H1 (cell line): ENCODE results near the gene DBP. TPM values are rescaled to one million over a fixed set of nuclear protein-coding genes. Genes with fewer than 3 reads are reported as not detected.
A peak's percentile ranks its signal among the peaks of the same experiment; 100 is the strongest.

ENCODE experiments used
- CTCF ChIA-PET: fragments of 300-600 bp; sonication (Branson Sonifier 250); formaldehyde crosslinking; loops from one replicate; lab custom pipeline; 2021; ENCODE audit not compliant: partially characterized antibody; lab: Charles Lee
- POLR2A ChIA-PET: fragments of 300-600 bp; sonication (Branson Sonifier 250); formaldehyde crosslinking; loops from one replicate; lab custom pipeline; 2021; ENCODE audit warnings: inconsistent platforms; ENCODE audit not compliant: partially characterized antibody; lab: Charles Lee
- DNase-seq, 2 experiments: peaks; one replicate each; pipeline versions ENCODE4 v3.0.0 to v3.0.0-alpha.2; 2010 to 2022; ENCODE audit warnings: low spot score in 2 of 2, low read depth in 1 of 2, mixed read lengths in 1 of 2
- FAIRE-seq: peaks from 2 replicates; lab custom pipeline; 2011; peaks lifted over from hg19 to GRCh38; lab: Jason Lieb, UNC
- H2AFZ ChIP-seq: 2 replicates; pipeline ENCODE4 v1.8.1; 2012; ENCODE audit warnings: low read length, inconsistent platforms
- H2AK5ac ChIP-seq: 2 replicates; pipeline ENCODE4 v1.6.1; 2013; ENCODE audit warnings: low read depth, low read length
- H2BK120ac ChIP-seq: replicated peaks from 2 replicates; pipeline ENCODE3; 2013; ENCODE audit warnings: low read depth, low read length, inconsistent platforms
- H2BK12ac ChIP-seq: 2 replicates; pipeline ENCODE4 v1.6.1; 2013; ENCODE audit warnings: low read depth, low read length
- H2BK15ac ChIP-seq: 2 replicates; pipeline ENCODE4 v1.6.1; 2013; ENCODE audit warnings: low read length
- H2BK20ac ChIP-seq: 2 replicates; pipeline ENCODE4 v1.6.1; 2013; ENCODE audit warnings: low read length
- H2BK5ac ChIP-seq: 2 replicates; pipeline ENCODE4 v1.6.1; 2013; ENCODE audit warnings: low read depth, low read length
- H3K14ac ChIP-seq: 2 replicates; pipeline ENCODE4 v1.6.1; 2013; ENCODE audit warnings: inconsistent platforms; ENCODE audit not compliant: insufficient read length
- H3K18ac ChIP-seq: 2 replicates; pipeline ENCODE4 v1.6.1; 2013; ENCODE audit warnings: low read length; ENCODE audit errors: extremely low read depth
- H3K23ac ChIP-seq: 2 replicates; pipeline ENCODE4 v1.6.1; 2013; ENCODE audit warnings: inconsistent platforms; ENCODE audit not compliant: insufficient read length
- H3K23me2 ChIP-seq: 2 replicates; pipeline ENCODE4 v1.6.1; 2013; ENCODE audit warnings: low read depth, low read length
- H3K27ac ChIP-seq: 2 replicates; pipeline ENCODE4 v1.6.1; 2011; ENCODE audit warnings: low read depth, low read length, inconsistent platforms
- H3K27me3 ChIP-seq, 4 experiments: replicated peaks in 1 of 4; 1 replicate in 1 of 4; 2 replicates in 3 of 4; pipeline versions ENCODE4 v1.6.1 to v1.8.1; 2011 to 2013; ENCODE audit warnings: low read length in 3 of 4, mild to moderate bottlenecking in 3 of 4, inconsistent platforms in 2 of 4, mixed read lengths in 2 of 4, moderate library complexity in 1 of 4; ENCODE audit not compliant: control insufficient read depth in 3 of 4, insufficient read depth in 3 of 4; ENCODE audit errors: extremely low read depth in 1 of 4
- H3K36me3 ChIP-seq, 4 experiments: 2 replicates each; pipeline versions ENCODE4 v1.6.1 to v1.8.1; 2011 to 2013; ENCODE audit warnings: mild to moderate bottlenecking in 4 of 4, low read length in 3 of 4, moderate library complexity in 2 of 4, control low read depth in 1 of 4, inconsistent platforms in 1 of 4; ENCODE audit not compliant: insufficient read depth in 4 of 4, control insufficient read depth in 2 of 4
- H3K4ac ChIP-seq: replicated peaks from 2 replicates; pipeline ENCODE3; 2013; ENCODE audit warnings: low read length, low read depth, mixed read lengths, inconsistent platforms; ENCODE audit not compliant: insufficient read length
- H3K4me1 ChIP-seq, 4 experiments: replicated peaks in 1 of 4; 1 replicate in 1 of 4; 2 replicates in 3 of 4; pipeline versions ENCODE4 v1.6.1 to v1.8.1; 2011 to 2013; ENCODE audit warnings: low read length in 3 of 4, inconsistent platforms in 2 of 4, mixed read lengths in 1 of 4; ENCODE audit not compliant: insufficient read depth in 4 of 4, control insufficient read depth in 3 of 4
- H3K4me2 ChIP-seq, 2 experiments: 2 replicates each; pipeline versions ENCODE4 v1.6.1 to v1.8.1; 2011 to 2013; ENCODE audit warnings: low read depth in 2 of 2, low read length in 2 of 2, control low read depth in 1 of 2, inconsistent platforms in 1 of 2, mild to moderate bottlenecking in 1 of 2; ENCODE audit not compliant: insufficient read depth in 1 of 2
- H3K4me3 ChIP-seq, 4 experiments: fragments of 200-600, 300-600 bp in 1 of 4; sonication (generic), shearing (Covaris generic), sonication (Bioruptor Twin) in 1 of 4; 2 replicates each; pipeline versions ENCODE4 v1.5.1 to v1.8.1; 2011 to 2016; ENCODE audit warnings: low read length in 4 of 4, low read depth in 3 of 4, control low read depth in 2 of 4, inconsistent platforms in 2 of 4, mild to moderate bottlenecking in 2 of 4, mixed read lengths in 1 of 4, moderate library complexity in 1 of 4; ENCODE audit not compliant: insufficient read depth in 2 of 4; ENCODE audit errors: extremely low read depth in 1 of 4
- H3K56ac ChIP-seq: replicated peaks from 2 replicates; pipeline ENCODE3; 2013; ENCODE audit warnings: low read depth, mild to moderate bottlenecking, mixed read lengths, low read length, inconsistent platforms; ENCODE audit not compliant: insufficient read length
- H3K79me1 ChIP-seq: 2 replicates; pipeline ENCODE4 v1.6.1; 2013; ENCODE audit warnings: low read depth, low read length, control low read depth
- H3K79me2 ChIP-seq, 2 experiments: 2 replicates each; pipeline versions ENCODE4 v1.6.1 to v1.8.1; 2012 to 2013; ENCODE audit warnings: low read length in 2 of 2, mild to moderate bottlenecking in 2 of 2, inconsistent platforms in 1 of 2; ENCODE audit not compliant: insufficient read depth in 2 of 2, control insufficient read depth in 1 of 2
- H3K9ac ChIP-seq, 4 experiments: replicated peaks in 1 of 4; 1 replicate in 1 of 4; 2 replicates in 3 of 4; pipeline versions ENCODE4 v1.6.1 to v1.8.1; 2011 to 2013; ENCODE audit warnings: low read depth in 3 of 4, low read length in 3 of 4, control low read depth in 2 of 4, mild to moderate bottlenecking in 2 of 4, moderate library complexity in 2 of 4, inconsistent platforms in 1 of 4; ENCODE audit errors: extremely low read depth in 1 of 4
- H3K9me3 ChIP-seq, 2 experiments: 2 replicates each; pipeline versions ENCODE4 v1.6.1 to v1.8.1; 2012 to 2013; ENCODE audit warnings: mild to moderate bottlenecking in 2 of 2, moderate library complexity in 2 of 2, control low read depth in 1 of 2, inconsistent platforms in 1 of 2, low read depth in 1 of 2, low read length in 1 of 2, mixed read lengths in 1 of 2; ENCODE audit not compliant: insufficient read depth in 2 of 2
- H4K20me1 ChIP-seq, 2 experiments: replicated peaks in 1 of 2; 2 replicates each; pipeline versions ENCODE3 to v1.8.1; 2011 to 2013; ENCODE audit warnings: inconsistent platforms in 2 of 2, low read length in 2 of 2, mild to moderate bottlenecking in 1 of 2; ENCODE audit not compliant: insufficient read depth in 2 of 2, control insufficient read depth in 1 of 2
- H4K5ac ChIP-seq: 2 replicates; pipeline ENCODE4 v1.6.1; 2013; ENCODE audit warnings: low read length, low read depth, mixed read lengths, inconsistent platforms; ENCODE audit not compliant: insufficient read length
- H4K8ac ChIP-seq: 2 replicates; pipeline ENCODE4 v1.8.0; 2013; ENCODE audit warnings: mild to moderate bottlenecking, moderate library complexity, low read length, inconsistent platforms; ENCODE audit not compliant: insufficient read depth; ENCODE audit errors: extremely low read depth
- H4K91ac ChIP-seq: replicated peaks from 2 replicates; pipeline ENCODE3; 2013; ENCODE audit warnings: low read length, mixed read lengths, inconsistent platforms; ENCODE audit not compliant: insufficient read length
- BRCA1 ChIP-seq: IDR thresholded peaks from 2 replicates; pipeline ENCODE4 v1.6.1; 2012; ENCODE audit warnings: low read depth, low read length, improper control_type of control experiment
- CHD1 ChIP-seq: IDR thresholded peaks from 2 replicates; pipeline ENCODE4 v1.6.1; 2012; ENCODE audit warnings: low read depth, low read length, improper control_type of control experiment
- CREB1 ChIP-seq: IDR thresholded peaks from 2 replicates; pipeline ENCODE4 v1.6.1; 2012; ENCODE audit warnings: inconsistent platforms
- CTBP2 ChIP-seq: IDR thresholded peaks from 2 replicates; pipeline ENCODE4 v1.7.0; 2011; ENCODE audit warnings: borderline replicate concordance, mild to moderate bottlenecking, moderate library complexity, mixed read lengths, low read length; ENCODE audit not compliant: insufficient read depth, insufficient read length
- CTCF ChIP-seq, 3 experiments: IDR thresholded peaks; 1 replicate in 2 of 3; 2 replicates in 1 of 3; pipeline versions ENCODE4 v1.5.1 to v1.6.1; 2011; ENCODE audit warnings: low read length in 3 of 3, mild to moderate bottlenecking in 3 of 3, inconsistent platforms in 2 of 3, low read depth in 1 of 3, moderate library complexity in 1 of 3; ENCODE audit not compliant: insufficient read depth in 1 of 3; ENCODE audit errors: control extremely low read depth in 1 of 3
- E2F6 ChIP-seq: IDR thresholded peaks from 2 replicates; pipeline ENCODE4 v1.6.1; 2012; ENCODE audit warnings: inconsistent platforms
- EP300 ChIP-seq, 2 experiments: IDR thresholded peaks; 1 replicate in 1 of 2; 2 replicates in 1 of 2; pipeline ENCODE4 v1.6.1; 2011 to 2012; ENCODE audit warnings: low read depth in 2 of 2, low read length in 2 of 2, mild to moderate bottlenecking in 2 of 2, borderline replicate concordance in 1 of 2, inconsistent platforms in 1 of 2, moderate library complexity in 1 of 2
- HDAC6 ChIP-seq: IDR thresholded peaks from one replicate; pipeline ENCODE4 v1.7.1; 2012; ENCODE audit warnings: low read depth, mild to moderate bottlenecking, inconsistent platforms, low read length, moderate library complexity
- POU5F1 ChIP-seq: IDR thresholded peaks from 2 replicates; pipeline ENCODE4 v1.6.1; 2011; ENCODE audit warnings: low read depth, mild to moderate bottlenecking, low read length, moderate library complexity
- RFX5 ChIP-seq: IDR thresholded peaks from 2 replicates; pipeline ENCODE4 v1.6.1; 2011; ENCODE audit warnings: low read depth, low read length, improper control_type of control experiment, borderline replicate concordance
- SIRT6 ChIP-seq: IDR thresholded peaks from one replicate; pipeline ENCODE4 v1.7.1; 2012; ENCODE audit warnings: low read length, inconsistent platforms
- WGBS, 2 experiments: shearing (Covaris generic) in 1 of 2; methylation state at CpG; one replicate each; pipeline versions ENCODE4 v1.1.6 to v1.1.7; 2013 to 2015; ENCODE audit warnings: low lambda C conversion rate in 2 of 2, mixed read lengths in 2 of 2, inconsistent platforms in 1 of 2, low coverage in 1 of 2, missing lambda C conversion rate in 1 of 2; ENCODE audit not compliant: insufficient replicate concordance in 2 of 2, insufficient coverage in 1 of 2, insufficient read length in 1 of 2; ENCODE audit errors: extremely low coverage in 1 of 2, missing lambda C conversion rate in 1 of 2; 5-methylcytosine and 5-hydroxymethylcytosine counted together
- polyA plus RNA-seq, 7 experiments: library from polyadenylated mRNA; depleted of rRNA in 3 of 7; stranded (reverse) in 5 of 7; unstranded in 2 of 7; fragments of >200 nt in 5 of 7; fragments of 200-250 nt in 2 of 7; gene quantifications; 1 replicate in 5 of 7; 2 replicates in 1 of 7; 4 replicates in 1 of 7; pipeline versions ENCODE4 v1.2.1 to v1.2.3, GENCODE V29; 2011 to 2013; ENCODE audit warnings: missing spikeins in 2 of 7, mixed read lengths in 2 of 7
- total RNA-seq: library from RNA; stranded (reverse); fragmentation: NEBNext Ultra II Directional; extraction: Animal tissue kit (Norgen Biotek cat#: 25700); gene quantifications from 2 replicates; pipeline ENCODE4 v1.2.1, GENCODE V29; 2021

Gene DBP
- total and polyA plus RNA-seq, 2 of the 8 experiments (the other 6 are each of a cell fraction or from before 2014, with no cell fraction given): 7.5 to 8.3 TPM

- Histone ChIP-seq H3K18ac (no peak overlapping the region), H3K27ac (no peak overlapping the region), H3K23ac (no peak overlapping the region), H4K20me1 (peaks cover 2% of the 10 kb centered on the region in 2 experiments), H2AK5ac (no peak overlapping the region), H3K14ac (no peak overlapping the region), H3K27me3 (no peaks in the 10 kb centered on the region), H2BK12ac (no peak overlapping the region), H3K79me2 (no peaks in the 10 kb centered on the region), H2BK120ac (no peak overlapping the region), H2BK20ac (no peak overlapping the region), H3K9ac (no peak overlapping the region), H4K5ac (no peak overlapping the region), H3K56ac (no peak overlapping the region), H3K4me1 (no peaks in the 10 kb centered on the region), H2BK5ac (no peak overlapping the region), H4K8ac (peak overlapping the region; percentile 79; the same call in 1 of the 2 replicates), H3K79me1 (no peaks in the 10 kb centered on the region), H3K9me3 (no peaks in the 10 kb centered on the region), H3K36me3 (no peaks in the 10 kb centered on the region), H4K91ac (no peak overlapping the region), H3K23me2 (no peaks in the 10 kb centered on the region; the same call in 1 of the 2 replicates), H2AFZ (no peak overlapping the region), H2BK15ac (no peak overlapping the region), H3K4me3 (no peak overlapping the region), H3K4me2 (no peak overlapping the region), H3K4ac (no peak overlapping the region)
- DNase-seq (no peak), FAIRE-seq (no peak)
- CTCF ChIA-PET: interaction anchor here (0.6 to 1.4 kb wide), 3 partner anchors 114 to 935 kb away, joined by 3 to 4 read pairs (median 4); no protein-coding TSS in a partner anchor
- POLR2A ChIA-PET: interaction anchor here (27.0 kb wide), 1 partner anchor 19 kb away, joined by 788 read pairs; the partner anchor contains the start of genes DBP, FAM83E, RPL18 and SPHK2
- 93% methylated on average over 39 of the region's 39 CpGs; no CpG with 5 or more reads in 1 of the 2 experiments for WGBS, 2 experiments
- TF ChIP-seq EP300 (IDR thresholded peaks at IDR 0.05; ENCODE audit: borderline replicate concordance in 1 of 2, low read depth in 2 of 2, low read length in 2 of 2) (no peak), CTBP2 (no peak), BRCA1 (no peak), HDAC6 (no peak), CREB1 (no peak), CTCF (IDR thresholded peaks at IDR 0.05; ENCODE audit: control extremely low read depth in 1 of 3, insufficient read depth in 1 of 3, low read depth in 1 of 3, low read length in 3 of 3) (no peak), CHD1 (no peak), POU5F1 (no peak), RFX5 (no peak), E2F6 (no peak), SIRT6 (no peak)
Measured at GRCh38 chr19:48603449-48603848, 33.7 kb downstream of the DBP start.
